Stimulated activated CD4-positive, alpha-beta T cell treated with anti-CD3 and anti-CD28 coated beads, TNF-alpha, amount 100 ng/mL, for 24 hours (primary cell): ENCODE results near the gene KCTD16.

Source experiments
- DNase-seq, 3 experiments: peaks; one replicate each; pipeline ENCODE4 v3.0.0-alpha.2; 2020; ENCODE audit warnings: low read depth in 3 of 3

Gene KCTD16

DNA sequence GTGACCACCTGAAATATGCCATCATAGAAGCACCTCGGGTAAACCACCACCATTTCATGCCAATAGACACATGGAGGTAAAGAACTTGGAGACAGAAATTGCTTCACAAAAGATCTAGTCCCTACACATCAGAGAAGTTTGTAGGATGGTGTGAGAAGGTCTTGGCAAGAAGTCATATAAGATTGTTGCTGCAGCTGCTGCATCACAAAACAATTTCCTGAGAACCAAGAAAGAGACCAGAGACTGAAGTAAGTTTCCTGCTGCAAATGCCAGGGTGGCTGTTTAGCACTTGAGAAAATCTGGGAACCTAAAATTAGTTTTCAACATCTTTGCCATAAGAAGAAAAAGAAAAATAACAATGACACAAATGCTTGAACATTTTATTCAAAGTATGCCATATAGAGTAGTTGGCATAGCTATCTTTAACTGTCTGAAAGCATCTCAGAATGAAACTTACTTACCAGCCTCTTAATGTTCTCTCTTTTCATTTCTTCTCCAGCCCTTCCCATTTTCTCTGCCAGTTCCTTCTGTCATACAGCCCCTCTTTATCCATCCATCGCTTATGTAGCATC is 114.3 kb downstream of the KCTD16 start:
- no peak for DNase-seq

- no peak for DNase-seq
Measured at GRCh38 chr5:144289277-144289676, 118.6 kb downstream of the KCTD16 start.

- no peak for DNase-seq
Measured at GRCh38 chr5:144292029-144292428, 121.4 kb downstream of the KCTD16 start.

- DNase-seq, result no peak
Measured at GRCh38 chr5:144295284-144295683, 124.6 kb downstream of the KCTD16 start.

DNA sequence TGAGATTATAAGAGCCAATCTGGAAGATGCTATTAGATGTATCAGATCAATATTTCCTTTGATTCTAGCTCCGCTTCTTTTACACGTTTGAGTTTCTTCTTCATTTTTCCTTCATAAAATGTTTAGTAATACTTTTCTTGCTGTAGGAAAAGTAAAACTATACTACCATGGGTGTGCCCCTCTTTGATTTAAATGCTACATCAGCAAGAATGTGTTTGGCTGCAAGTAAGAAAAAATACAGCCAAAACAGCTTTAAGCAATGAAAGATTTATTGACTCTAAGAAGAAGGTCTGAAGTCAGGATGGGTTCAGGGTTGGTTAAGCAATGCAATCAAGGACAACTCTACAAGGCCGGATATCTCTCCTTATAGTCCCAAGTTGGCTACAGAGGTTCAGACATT is 126.4 kb downstream of the KCTD16 start:
- no peak for DNase-seq

GRCh38 chr5:144298658-144299057 is 128.0 kb downstream of the KCTD16 start:
- DNase-seq, result no peak

GRCh38 chr5:144304688-144305087 is 134.0 kb downstream of the KCTD16 start:
- DNase-seq, result no peak

DNA sequence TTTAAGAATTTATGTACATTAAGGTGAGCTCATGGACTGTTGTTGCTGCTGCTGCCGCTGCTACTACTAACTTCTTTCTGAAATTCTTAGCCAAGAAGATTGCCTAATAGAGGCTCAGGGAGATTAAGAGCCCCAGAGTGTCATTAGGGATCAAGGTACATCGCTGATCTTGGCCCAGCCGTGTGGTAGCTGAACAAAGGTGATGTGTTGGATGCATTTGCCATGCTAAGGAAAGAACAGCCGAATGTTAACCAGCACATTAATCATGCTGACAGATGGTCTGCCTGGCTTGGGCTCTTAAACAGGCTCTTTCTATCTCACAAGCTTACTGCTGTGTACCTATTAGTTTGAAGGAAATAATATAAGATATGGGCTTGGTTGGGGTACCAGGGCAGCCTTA is 137.1 kb downstream of the KCTD16 start:
- DNase-seq, result no peak

DNA sequence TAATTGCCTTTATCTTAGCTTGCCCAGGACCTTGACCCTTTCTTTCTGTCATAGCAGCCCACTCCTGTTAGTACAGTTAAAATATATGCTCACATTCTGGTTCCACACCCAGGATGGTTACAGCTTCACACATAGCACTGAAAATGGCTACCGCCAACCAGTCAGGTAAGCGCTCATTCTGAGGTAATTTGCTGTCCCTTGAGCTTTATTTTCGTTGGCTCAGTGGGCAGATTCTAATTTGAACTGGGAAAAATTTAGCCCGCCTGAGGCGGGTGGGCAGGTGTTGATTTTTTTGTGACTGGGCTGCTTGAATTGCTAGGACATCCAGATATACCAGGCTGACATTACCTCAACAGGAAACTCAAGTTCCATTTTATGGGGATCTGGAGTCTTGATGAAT is 137.5 kb downstream of the KCTD16 start:
- DNase-seq, result no peak

DNA sequence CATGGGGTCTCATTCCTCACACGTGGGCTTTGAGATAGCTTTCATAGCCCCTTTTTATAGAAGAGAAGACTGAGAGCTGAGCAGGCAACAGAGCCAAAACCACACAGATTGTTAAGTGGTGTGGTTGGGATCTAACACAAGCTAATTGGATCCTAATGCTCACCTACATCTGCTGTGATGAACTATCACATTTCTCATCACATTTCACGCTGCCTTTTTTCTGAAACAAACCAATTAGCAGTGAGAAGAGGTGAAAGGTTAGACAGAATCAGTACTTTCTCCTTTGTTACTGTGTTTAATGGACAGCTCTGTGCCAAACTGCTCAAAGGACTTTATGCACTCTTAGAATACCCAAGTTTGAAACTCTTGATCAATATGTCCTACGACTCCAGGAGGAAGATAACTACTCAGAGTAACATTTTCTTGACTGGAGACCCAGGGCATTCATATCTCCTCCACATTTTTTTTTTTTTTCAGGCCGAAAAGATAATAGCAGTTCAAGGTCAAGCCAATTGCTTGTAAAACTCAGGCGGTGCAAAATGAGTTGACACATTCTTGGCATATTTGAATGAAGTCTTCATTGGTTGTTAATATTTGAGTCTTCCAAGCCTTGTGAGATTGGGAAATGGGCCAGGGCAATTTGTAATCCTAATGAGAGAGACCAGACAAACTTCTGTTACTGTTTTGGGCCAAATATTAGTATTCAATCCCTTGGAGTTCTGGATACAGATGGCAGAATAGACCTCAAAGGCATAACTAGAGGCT is 138.4 kb downstream of the KCTD16 start:
- no peak for DNase-seq

- DNase-seq, result no peak
Measured at GRCh38 chr5:144310621-144311020, 139.9 kb downstream of the KCTD16 start.

DNA sequence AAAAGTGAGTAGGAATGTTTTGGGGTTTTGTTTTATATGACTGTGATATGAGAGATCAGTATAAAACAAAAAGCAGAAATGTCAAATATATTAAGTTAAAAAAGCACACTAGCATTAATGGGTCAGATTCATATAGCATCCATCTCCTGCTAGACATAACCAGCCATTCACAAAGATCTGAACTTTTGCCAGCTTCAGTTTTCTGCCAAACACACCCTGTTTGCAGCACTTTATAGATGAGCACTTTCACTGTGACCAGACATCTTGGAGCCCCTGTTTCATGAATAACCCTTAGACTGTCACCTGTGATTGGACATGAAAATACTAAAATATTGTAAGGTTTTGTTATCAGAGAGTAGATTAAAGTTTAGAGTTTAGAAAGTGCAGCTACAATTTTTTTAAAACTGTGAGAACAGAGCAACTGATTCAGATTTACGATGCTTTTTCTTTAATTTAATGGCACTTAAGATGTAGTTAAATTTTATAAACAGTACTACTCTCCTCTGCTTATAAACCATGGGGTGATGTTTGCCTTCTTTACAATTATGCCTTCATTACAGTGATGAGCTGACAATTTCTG is 142.6 kb downstream of the KCTD16 start:
- DNase-seq, result no peak

DNA sequence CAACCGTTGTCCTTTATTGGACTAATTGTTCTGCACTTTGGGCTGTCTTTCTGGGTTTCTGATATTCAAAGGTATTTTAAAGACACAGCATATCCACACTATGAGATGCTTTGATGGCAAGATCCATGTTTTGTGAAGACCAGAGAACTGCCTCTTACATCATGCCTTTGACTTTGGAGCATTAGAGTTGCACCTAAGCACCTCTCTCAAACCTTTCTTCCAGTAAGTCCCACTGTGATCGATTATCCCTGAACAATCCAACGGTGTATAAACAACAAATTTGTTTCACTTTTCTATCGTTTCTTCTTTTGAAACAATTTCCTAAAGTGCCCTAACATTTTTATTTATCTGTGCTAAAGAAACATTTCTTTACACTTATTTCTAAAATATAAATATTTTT is 144.4 kb downstream of the KCTD16 start:
- no peak for DNase-seq

- no peak for DNase-seq
Measured at GRCh38 chr5:144315994-144316634, 145.4 kb downstream of the KCTD16 start.

DNA sequence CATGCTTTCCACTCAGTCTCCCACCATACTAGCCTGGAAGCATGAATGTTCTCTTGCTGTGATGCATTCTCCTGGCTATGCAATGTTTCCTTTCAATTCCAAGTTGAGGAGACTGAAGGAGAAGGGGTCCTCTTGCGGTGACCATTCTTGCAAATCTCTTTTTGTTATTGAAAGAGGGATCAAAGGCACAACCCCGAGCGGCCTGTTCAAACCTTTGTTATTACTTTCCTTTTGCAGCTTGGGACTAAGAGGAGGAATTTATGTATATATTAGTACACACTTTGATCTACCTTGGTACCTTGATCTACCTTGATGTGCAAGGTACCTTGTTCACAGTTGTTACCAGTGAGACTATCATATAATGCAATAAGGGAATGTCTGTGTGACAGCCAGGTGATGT is 147.3 kb downstream of the KCTD16 start:
- DNase-seq, result no peak

GRCh38 chr5:144318460-144318859 is 147.8 kb downstream of the KCTD16 start:
- DNase-seq, result no peak

DNA sequence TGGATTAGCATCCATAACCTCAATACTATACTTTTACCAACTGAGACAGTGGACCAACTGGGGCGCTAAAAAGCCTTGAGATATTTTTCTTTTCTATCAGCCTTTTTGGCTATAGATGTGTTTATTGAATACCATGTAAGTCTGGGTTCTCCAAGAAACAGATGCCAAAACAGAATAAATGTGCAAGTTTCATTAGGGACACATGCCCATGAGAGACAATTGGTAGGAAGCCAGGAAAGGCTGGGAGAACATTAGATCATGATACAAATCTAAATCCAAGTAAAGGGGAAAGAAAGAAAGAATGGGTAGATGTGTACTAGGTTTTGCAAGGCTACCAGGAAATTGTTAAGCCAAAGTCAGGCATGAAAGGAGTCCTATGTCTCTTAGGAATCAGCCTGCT is 152.5 kb downstream of the KCTD16 start:
- DNase-seq, result no peak

DNA sequence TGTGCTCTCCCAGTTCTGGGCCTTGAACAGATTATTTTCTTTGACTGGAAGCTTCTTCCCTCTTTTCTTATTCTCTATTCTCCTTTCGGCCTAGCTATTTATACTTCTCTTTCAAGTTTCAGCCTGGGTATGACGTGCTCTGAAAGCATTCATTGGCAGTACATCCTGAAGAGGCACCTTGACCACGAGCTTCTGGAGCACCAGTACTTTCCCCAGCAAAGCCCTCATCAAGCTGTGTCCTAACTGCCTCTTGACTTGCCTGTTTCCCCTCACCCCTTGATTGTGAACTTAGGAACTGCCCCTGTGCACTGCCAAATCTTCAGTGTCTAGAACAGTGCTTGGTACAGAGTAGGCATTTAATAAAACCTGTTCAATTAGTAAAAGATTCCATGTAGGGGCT is 154.9 kb downstream of the KCTD16 start:
- DNase-seq, result no peak

DNA sequence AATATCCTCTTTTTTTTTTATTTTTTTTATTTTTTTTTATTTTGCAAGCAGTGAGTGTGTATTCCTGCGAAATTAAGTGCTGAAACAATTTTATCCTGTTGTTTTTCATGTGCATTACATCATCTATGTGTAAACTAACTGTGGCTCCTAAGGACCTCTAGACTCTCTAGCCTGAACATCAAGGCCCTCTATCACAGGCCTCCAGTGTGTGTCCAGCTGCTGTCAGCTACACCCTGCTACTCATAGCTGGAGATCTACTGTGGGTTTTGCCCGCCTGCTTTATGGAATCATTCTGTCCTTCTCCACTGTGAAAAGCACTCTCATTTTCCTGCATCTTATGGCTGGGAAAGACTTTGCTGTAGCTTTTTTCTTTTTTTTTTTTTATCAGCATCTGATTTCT is 157.8 kb downstream of the KCTD16 start:
- no peak for DNase-seq

DNA sequence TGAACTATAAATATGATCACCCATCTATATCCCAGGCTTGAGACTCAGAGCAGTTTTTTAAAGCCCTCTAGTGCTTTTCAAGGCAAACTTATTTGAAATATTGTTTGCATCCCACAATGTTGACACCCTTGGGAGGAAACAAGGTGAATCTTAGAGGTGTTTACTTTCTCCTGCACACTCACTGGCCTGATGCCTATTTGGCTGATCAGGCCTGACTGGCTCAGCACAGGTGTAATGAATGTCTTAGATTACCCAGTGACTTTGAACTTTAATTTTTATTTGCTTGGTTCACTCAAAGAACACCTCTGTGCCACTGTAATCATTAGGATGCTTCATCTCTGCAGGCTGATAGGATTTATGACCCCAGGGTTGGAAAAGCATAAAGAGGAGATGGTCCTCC is 158.3 kb downstream of the KCTD16 start:
- no peak for DNase-seq

GRCh38 chr5:144329681-144330080 is 159.0 kb downstream of the KCTD16 start:
- DNase-seq, result no peak

GRCh38 chr5:144331361-144331760 is 160.7 kb downstream of the KCTD16 start:
- no peak for DNase-seq

DNA sequence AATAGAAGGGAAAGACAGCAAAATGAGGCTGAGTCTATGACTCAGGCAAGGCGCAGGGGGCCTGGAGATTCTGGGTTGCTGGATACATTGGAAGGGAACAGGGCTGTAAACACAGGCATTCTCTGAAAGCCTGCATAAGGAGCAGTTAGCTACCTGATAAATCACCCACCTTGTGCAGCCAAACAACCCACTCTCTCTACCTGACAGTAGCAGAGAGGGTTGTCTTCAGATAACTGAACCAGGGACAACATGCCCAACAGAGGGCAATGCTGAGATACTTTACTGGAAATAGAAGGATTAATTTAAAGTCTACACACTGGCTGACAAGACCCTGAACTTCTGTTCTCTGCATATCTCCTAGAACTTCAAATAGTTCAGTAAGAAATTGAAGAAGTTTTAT is 161.6 kb downstream of the KCTD16 start:
- DNase-seq, result no peak
